BE2C (cell line): ENCODE data around the gene FAM13A.

ENCODE experiments used
- DNase-seq: peaks from one replicate; pipeline ENCODE4 v3.0.0-alpha.2; 2020
- H3K27me3 ChIP-seq: fragments of 250-450 bp; sonication (Bioruptor Pico); 2 replicates; pipeline ENCODE4 v1.5.1; 2020; ENCODE audit warnings: mild to moderate bottlenecking
- H3K36me3 ChIP-seq: fragments of 250-450 bp; sonication (Bioruptor Pico); 2 replicates; pipeline ENCODE4 v1.5.1; 2020; ENCODE audit warnings: mild to moderate bottlenecking
- H3K4me1 ChIP-seq: fragments of 250-450 bp; sonication (Bioruptor Pico); 2 replicates; pipeline ENCODE4 v1.5.1; 2020
- H3K4me3 ChIP-seq: 2 replicates; pipeline ENCODE4 v1.5.1; 2011; ENCODE audit warnings: low read depth, low read length
- H3K9me3 ChIP-seq: fragments of 250-450 bp; sonication (Bioruptor Pico); 2 replicates; pipeline ENCODE4 v1.5.1; 2020
- CTCF ChIP-seq: IDR thresholded peaks from 2 replicates; pipeline ENCODE4 v1.5.1; 2012; ENCODE audit warnings: mild to moderate bottlenecking, low read depth, low read length

Gene FAM13A

GRCh38 chr4:88949605-88950004 lies 107.4 kb downstream of the FAM13A start:
- no peak for DNase-seq
- Histone ChIP-seq H3K27me3 (no peaks in the 10 kb centered on the region), H3K4me3 (no peak overlapping the region), H3K36me3 (no peaks in the 10 kb centered on the region), H3K4me1 (no peaks in the 10 kb centered on the region; the same call in 1 of the 2 replicates), H3K9me3 (no peaks in the 10 kb centered on the region)
- no peak for TF ChIP-seq CTCF

GRCh38 chr4:88940506-88940905 lies 116.5 kb downstream of the FAM13A start:
- Histone ChIP-seq H3K4me1 (no peaks in the 10 kb centered on the region; the same call in 1 of the 2 replicates), H3K27me3 (no peaks in the 10 kb centered on the region), H3K9me3 (no peaks in the 10 kb centered on the region), H3K4me3 (no peak overlapping the region), H3K36me3 (peaks cover 4% of the 10 kb centered on the region; the same call in 1 of the 2 replicates)
- TF ChIP-seq CTCF: no peak
- no peak for DNase-seq

- Histone ChIP-seq H3K4me1 (no peaks in the 10 kb centered on the region), H3K36me3 (peaks cover 4% of the 10 kb centered on the region; the same call in 1 of the 2 replicates), H3K4me3 (no peak overlapping the region), H3K9me3 (no peaks in the 10 kb centered on the region), H3K27me3 (no peaks in the 10 kb centered on the region)
- DNase-seq: no peak
- TF ChIP-seq CTCF: no peak
Measured at GRCh38 chr4:88939697-88940096, 117.3 kb downstream of the FAM13A start.

- no peak for DNase-seq
- Histone ChIP-seq H3K9me3 (no peaks in the 10 kb centered on the region), H3K36me3 (peaks cover 4% of the 10 kb centered on the region; the same call in 1 of the 2 replicates), H3K4me3 (no peak overlapping the region), H3K27me3 (no peaks in the 10 kb centered on the region), H3K4me1 (no peaks in the 10 kb centered on the region)
- no peak for TF ChIP-seq CTCF
Measured at GRCh38 chr4:88938138-88938537, 118.8 kb downstream of the FAM13A start.

- Histone ChIP-seq H3K36me3 (peaks cover 4% of the 10 kb centered on the region; the same call in 1 of the 2 replicates), H3K4me1 (no peaks in the 10 kb centered on the region), H3K27me3 (no peaks in the 10 kb centered on the region), H3K9me3 (no peaks in the 10 kb centered on the region), H3K4me3 (no peak overlapping the region)
- DNase-seq: no peak
- TF ChIP-seq CTCF: no peak
Measured at GRCh38 chr4:88937081-88937480, 119.9 kb downstream of the FAM13A start.

GRCh38 chr4:88933414-88934160 lies 123.4 kb downstream of the FAM13A start:
- DNase-seq: no peak
- no peaks in the 10 kb centered on the region for H3K4me1 ChIP-seq
- TF ChIP-seq CTCF: no peak
- H3K36me3 ChIP-seq: peaks cover 4% of the 10 kb centered on the region; the same call in 1 of the 2 replicates
- no peaks in the 10 kb centered on the region for H3K9me3 ChIP-seq
- H3K4me3 ChIP-seq: no peak overlapping the region
- no peaks in the 10 kb centered on the region for H3K27me3 ChIP-seq
